K562 (cell line): ENCODE data around the gene CAMK2B. TPM values are rescaled to one million over a fixed set of nuclear protein-coding genes. Genes with fewer than 3 reads are reported as not detected.
A peak's percentile ranks its signal among the peaks of the same experiment; 100 is the strongest.

Experiments
- CCNT2 ChIP-seq: IDR thresholded peaks from 2 replicates; pipeline ENCODE4 v1.6.1; 2011; ENCODE audit warnings: borderline replicate concordance, low read depth, mild to moderate bottlenecking, moderate library complexity, mixed read lengths, low read length; ENCODE audit not compliant: insufficient read length; ENCODE audit errors: extremely low read depth
- CEBPB ChIP-seq: fragments of 450-650 bp; IDR thresholded peaks from 2 replicates; pipeline ENCODE4 v1.6.1; 2016; ENCODE audit warnings: missing genetic modification characterization, missing compliant biosample characterization
- DNMT1 ChIP-seq: fragments of 450-650 bp; IDR thresholded peaks from 2 replicates; pipeline ENCODE4 v1.6.1; 2016; ENCODE audit warnings: antibody characterized with exemption, mild to moderate bottlenecking
- KHSRP ChIP-seq: fragments of 450-650 bp; IDR thresholded peaks from 2 replicates; pipeline ENCODE4 v1.6.1; 2017
- LEF1 ChIP-seq: fragments of 450-650 bp; IDR thresholded peaks from 2 replicates; pipeline ENCODE4 v1.6.1; 2016; ENCODE audit warnings: mild to moderate bottlenecking
- NFATC3 ChIP-seq: fragments of 450-650 bp; IDR thresholded peaks from 2 replicates; pipeline ENCODE4 v1.6.1; 2017; ENCODE audit warnings: mild to moderate bottlenecking
- NFE2 ChIP-seq: IDR thresholded peaks from 2 replicates; pipeline ENCODE4 v1.6.1; 2014; ENCODE audit warnings: antibody characterized with exemption, low read depth
- NR1H2 ChIP-seq: sonication (generic); formaldehyde crosslinking; IDR thresholded peaks from 2 replicates; pipeline ENCODE4 v1.4.0; 2020; ENCODE audit warnings: mild to moderate bottlenecking, missing genetic modification reagents
- NR3C1 ChIP-seq: sonication (generic); formaldehyde crosslinking; IDR thresholded peaks from 2 replicates; pipeline ENCODE4 v1.8.1; 2022; ENCODE audit warnings: missing genetic modification reagents
- PML ChIP-seq: IDR thresholded peaks from 2 replicates; pipeline ENCODE4 v1.6.1; 2012; ENCODE audit warnings: low read length, inconsistent platforms
- POLR2H ChIP-seq: IDR thresholded peaks from 2 replicates; pipeline ENCODE4 v1.6.1; 2016; ENCODE audit warnings: missing genetic modification characterization, low read depth, mild to moderate bottlenecking, control low read depth, missing compliant biosample characterization, moderate library complexity
- RBM22 ChIP-seq: fragments of 200-400 bp; formaldehyde crosslinking; IDR thresholded peaks from 2 replicates; pipeline ENCODE4 v1.6.1; 2018; ENCODE audit warnings: low read length, low read depth; ENCODE audit not compliant: poor library complexity, severe bottlenecking
- SMARCE1 ChIP-seq: fragments of 450-650 bp; IDR thresholded peaks from 2 replicates; pipeline ENCODE4 v1.7.1; 2016; ENCODE audit warnings: mild to moderate bottlenecking
- TEAD1 ChIP-seq, 2 experiments: fragments of 450-650 bp in 1 of 2; sonication (generic) in 1 of 2; formaldehyde crosslinking; IDR thresholded peaks; 2 replicates each; pipeline versions ENCODE4 v1.4.0 to v1.8.0; 2020 to 2022; ENCODE audit warnings: mild to moderate bottlenecking in 2 of 2, missing genetic modification reagents in 1 of 2
- U2AF1 ChIP-seq: fragments of 200-400 bp; formaldehyde crosslinking; optimal IDR thresholded peaks from 2 replicates; pipeline ENCODE3; 2017; ENCODE audit warnings: mild to moderate bottlenecking, low read depth, low read length, moderate library complexity
- ZNF232 ChIP-seq: sonication (generic); formaldehyde crosslinking; IDR thresholded peaks from 2 replicates; pipeline ENCODE4 v1.8.0; 2022; ENCODE audit warnings: mild to moderate bottlenecking, missing genetic modification reagents
- ZNF311 ChIP-seq: fragments of 250-450 bp; sonication (Bioruptor Pico); IDR thresholded peaks from 2 replicates; pipeline ENCODE4 v1.4.0; 2020; ENCODE audit warnings: mild to moderate bottlenecking, moderate library complexity
- polyA plus RNA-seq, 8 experiments: library from polyadenylated mRNA; depleted of rRNA in 4 of 8; stranded (reverse) in 5 of 8; unstranded in 3 of 8; fragments of >200 nt; fragmentation: Nextera tagmentation in 2 of 8; fragmentation: Illumina TruSeq in 1 of 8; extraction: Ambion mirVana in 2 of 8; extraction: Trizol in 1 of 8; gene quantifications; 2 replicates each; pipeline versions ENCODE4 v1.2.1 to v1.2.3, GENCODE V29; 2011 to 2014; ENCODE audit warnings: inconsistent platforms in 1 of 8, missing spikeins in 1 of 8
- total RNA-seq, 7 experiments: library from RNA; depleted of rRNA in 6 of 7; stranded (reverse); fragments of >200 nt in 6 of 7; fragmentation: Illumina TruSeq in 2 of 7; extraction: Trizol in 2 of 7; gene quantifications; 2 replicates each; pipeline versions ENCODE4 v1.2.1 to v1.2.3, GENCODE V29; 2011 to 2021; ENCODE audit warnings: low replicate concordance in 1 of 7
- TF ChIP-seq, protein P1 (sequence below): sonication (generic); formaldehyde crosslinking; IDR thresholded peaks from 2 replicates; pipeline ENCODE4 v1.5.0; 2020; ENCODE audit warnings: missing genetic modification reagents
- TF ChIP-seq, protein P2 (sequence below): fragments of 250-450 bp; sonication (Bioruptor Pico); IDR thresholded peaks from 2 replicates; pipeline ENCODE4 v1.8.0; 2022; ENCODE audit warnings: moderate library complexity, mild to moderate bottlenecking, inconsistent platforms
- TF ChIP-seq, protein P3 (sequence below), 2 experiments: fragments of 450-650 bp in 1 of 2; sonication (generic) in 1 of 2; formaldehyde crosslinking in 1 of 2; IDR thresholded peaks in 1 of 2; conservative IDR thresholded peaks in 1 of 2; 2 replicates each; pipeline versions ENCODE4 v1.6.1 to v1.8.1; 2016 to 2023; ENCODE audit warnings: mild to moderate bottlenecking in 2 of 2, moderate library complexity in 2 of 2, inconsistent platforms in 1 of 2, missing genetic modification reagents in 1 of 2
- TF ChIP-seq, protein P4 (sequence below): sonication (generic); formaldehyde crosslinking; IDR thresholded peaks from 2 replicates; pipeline ENCODE4 v1.8.0; 2022; ENCODE audit warnings: mild to moderate bottlenecking, missing genetic modification reagents
- TF ChIP-seq, protein P5 (sequence below): sonication (generic); formaldehyde crosslinking; IDR thresholded peaks from 2 replicates; pipeline ENCODE4 v1.8.0; 2022; ENCODE audit warnings: mild to moderate bottlenecking, missing genetic modification reagents

CAMK2B gene
- total and polyA plus RNA-seq, 9 of the 15 experiments (the other 6 are each of a cell fraction or from before 2014, with no cell fraction given) = 0.04 to 0.09 (median 0.05) TPM; not detected in 4

DNA sequence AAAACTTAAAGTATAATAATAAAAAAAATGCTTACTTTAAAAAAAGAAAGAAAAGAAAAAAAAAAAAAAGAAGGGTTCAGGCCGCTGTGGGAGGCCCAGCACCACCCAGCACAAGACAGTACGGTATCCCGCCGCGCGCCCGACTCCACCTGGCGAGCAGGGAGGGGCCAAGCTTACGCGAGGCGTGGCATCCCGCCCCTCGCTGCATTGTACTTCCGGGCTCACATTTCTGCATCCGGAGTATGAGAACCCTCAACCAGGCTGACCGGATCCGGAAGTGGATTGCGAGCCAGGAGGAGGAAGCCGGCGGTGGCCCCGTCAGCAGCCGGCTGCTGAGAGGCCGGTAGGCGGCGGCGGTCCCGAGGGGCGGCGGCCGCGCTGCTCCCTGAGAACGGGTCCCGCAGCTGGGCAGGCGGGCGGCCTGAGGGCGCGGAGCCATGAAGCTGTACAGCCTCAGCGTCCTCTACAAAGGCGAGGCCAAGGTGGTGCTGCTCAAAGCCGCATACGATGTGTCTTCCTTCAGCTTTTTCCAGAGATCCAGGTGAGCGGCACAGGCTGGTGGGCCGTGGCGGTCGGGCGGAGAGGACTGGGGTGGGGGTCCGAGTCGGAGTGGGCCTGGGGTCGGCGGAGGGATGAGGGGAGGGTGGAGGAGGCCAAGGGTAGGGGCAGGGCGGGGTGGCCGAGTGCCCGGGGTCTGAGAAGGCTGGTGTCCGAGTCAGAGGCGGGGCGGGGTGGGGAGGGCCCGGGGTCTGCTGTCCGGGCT, 124.5 kb downstream of the CAMK2B start, which contains the start of gene YKT6 (continued):
- TF ChIP-seq DNMT1 (no peak), ZNF311 (no peak), LEF1 (no peak), NR1H2 (CRISPR knock-in tag) (no peak), NR3C1 (CRISPR knock-in tag) (no peak), U2AF1 (peak; percentile 50), RBM22 (no peak), ZNF232 (CRISPR knock-in tag) (no peak), TEAD1 (CRISPR knock-in tag; IDR thresholded peaks at IDR 0.05) (no peak), CEBPB (no peak), KHSRP (no peak), NFATC3 (no peak), SMARCE1 (no peak), POLR2H (tag) (peak; percentile 76), CCNT2 (peak; percentile 77), PML (peak; percentile 42; the same call in 1 of the 2 replicates), NFE2 (no peak)
- TF ChIP-seq, protein P1, sequence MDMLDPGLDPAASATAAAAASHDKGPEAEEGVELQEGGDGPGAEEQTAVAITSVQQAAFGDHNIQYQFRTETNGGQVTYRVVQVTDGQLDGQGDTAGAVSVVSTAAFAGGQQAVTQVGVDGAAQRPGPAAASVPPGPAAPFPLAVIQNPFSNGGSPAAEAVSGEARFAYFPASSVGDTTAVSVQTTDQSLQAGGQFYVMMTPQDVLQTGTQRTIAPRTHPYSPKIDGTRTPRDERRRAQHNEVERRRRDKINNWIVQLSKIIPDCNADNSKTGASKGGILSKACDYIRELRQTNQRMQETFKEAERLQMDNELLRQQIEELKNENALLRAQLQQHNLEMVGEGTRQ (CRISPR knock-in tag) = no peak
- TF ChIP-seq, protein P2, sequence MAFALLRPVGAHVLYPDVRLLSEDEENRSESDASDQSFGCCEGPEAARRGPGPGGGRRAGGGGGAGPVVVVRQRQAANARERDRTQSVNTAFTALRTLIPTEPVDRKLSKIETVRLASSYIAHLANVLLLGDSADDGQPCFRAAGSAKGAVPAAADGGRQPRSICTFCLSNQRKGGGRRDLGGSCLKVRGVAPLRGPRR (CRISPR knock-in tag) = no peak
- TF ChIP-seq, protein P3, sequence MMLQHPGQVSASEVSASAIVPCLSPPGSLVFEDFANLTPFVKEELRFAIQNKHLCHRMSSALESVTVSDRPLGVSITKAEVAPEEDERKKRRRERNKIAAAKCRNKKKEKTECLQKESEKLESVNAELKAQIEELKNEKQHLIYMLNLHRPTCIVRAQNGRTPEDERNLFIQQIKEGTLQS (IDR thresholded peaks at IDR 0.05) = no peak
- TF ChIP-seq, protein P3 (CRISPR knock-in tag; conservative IDR thresholded peaks at IDR 0.05) = no peak
- TF ChIP-seq, protein P4, sequence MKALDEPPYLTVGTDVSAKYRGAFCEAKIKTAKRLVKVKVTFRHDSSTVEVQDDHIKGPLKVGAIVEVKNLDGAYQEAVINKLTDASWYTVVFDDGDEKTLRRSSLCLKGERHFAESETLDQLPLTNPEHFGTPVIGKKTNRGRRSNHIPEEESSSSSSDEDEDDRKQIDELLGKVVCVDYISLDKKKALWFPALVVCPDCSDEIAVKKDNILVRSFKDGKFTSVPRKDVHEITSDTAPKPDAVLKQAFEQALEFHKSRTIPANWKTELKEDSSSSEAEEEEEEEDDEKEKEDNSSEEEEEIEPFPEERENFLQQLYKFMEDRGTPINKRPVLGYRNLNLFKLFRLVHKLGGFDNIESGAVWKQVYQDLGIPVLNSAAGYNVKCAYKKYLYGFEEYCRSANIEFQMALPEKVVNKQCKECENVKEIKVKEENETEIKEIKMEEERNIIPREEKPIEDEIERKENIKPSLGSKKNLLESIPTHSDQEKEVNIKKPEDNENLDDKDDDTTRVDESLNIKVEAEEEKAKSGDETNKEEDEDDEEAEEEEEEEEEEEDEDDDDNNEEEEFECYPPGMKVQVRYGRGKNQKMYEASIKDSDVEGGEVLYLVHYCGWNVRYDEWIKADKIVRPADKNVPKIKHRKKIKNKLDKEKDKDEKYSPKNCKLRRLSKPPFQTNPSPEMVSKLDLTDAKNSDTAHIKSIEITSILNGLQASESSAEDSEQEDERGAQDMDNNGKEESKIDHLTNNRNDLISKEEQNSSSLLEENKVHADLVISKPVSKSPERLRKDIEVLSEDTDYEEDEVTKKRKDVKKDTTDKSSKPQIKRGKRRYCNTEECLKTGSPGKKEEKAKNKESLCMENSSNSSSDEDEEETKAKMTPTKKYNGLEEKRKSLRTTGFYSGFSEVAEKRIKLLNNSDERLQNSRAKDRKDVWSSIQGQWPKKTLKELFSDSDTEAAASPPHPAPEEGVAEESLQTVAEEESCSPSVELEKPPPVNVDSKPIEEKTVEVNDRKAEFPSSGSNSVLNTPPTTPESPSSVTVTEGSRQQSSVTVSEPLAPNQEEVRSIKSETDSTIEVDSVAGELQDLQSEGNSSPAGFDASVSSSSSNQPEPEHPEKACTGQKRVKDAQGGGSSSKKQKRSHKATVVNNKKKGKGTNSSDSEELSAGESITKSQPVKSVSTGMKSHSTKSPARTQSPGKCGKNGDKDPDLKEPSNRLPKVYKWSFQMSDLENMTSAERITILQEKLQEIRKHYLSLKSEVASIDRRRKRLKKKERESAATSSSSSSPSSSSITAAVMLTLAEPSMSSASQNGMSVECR (CRISPR knock-in tag) = peak; percentile 86
- TF ChIP-seq, protein P5, sequence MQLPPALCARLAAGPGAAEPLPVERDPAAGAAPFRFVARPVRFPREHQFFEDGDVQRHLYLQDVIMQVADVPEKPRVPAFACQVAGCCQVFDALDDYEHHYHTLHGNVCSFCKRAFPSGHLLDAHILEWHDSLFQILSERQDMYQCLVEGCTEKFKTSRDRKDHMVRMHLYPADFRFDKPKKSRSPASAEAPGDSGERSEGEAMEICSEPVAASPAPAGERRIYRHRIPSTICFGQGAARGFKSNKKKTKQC (CRISPR knock-in tag) = peak; percentile 52; the same call in 1 of the 2 replicates
